SU-DHL-6 (cell line): Measurements from ENCODE around the gene RMND5B.

ENCODE experiments used
- EZH2phosphoT487 ChIP-seq: fragments of 200-600 bp; sonication (generic), shearing (Covaris generic); conservative IDR thresholded peaks from 2 replicates; pipeline ENCODE4 v1.6.1; 2018; ENCODE audit warnings: mild to moderate bottlenecking, antibody characterized with exemption, low read length, moderate library complexity, mixed read lengths
- TF ChIP-seq, protein P1 (sequence below): fragments of 200-600 bp; sonication (generic); IDR thresholded peaks from one replicate; pipeline ENCODE4 v1.5.1; 2017; ENCODE audit warnings: antibody characterized with exemption, mild to moderate bottlenecking, low read length, moderate library complexity; ENCODE audit not compliant: insufficient read depth, poor library complexity, severe bottlenecking

DNA sequence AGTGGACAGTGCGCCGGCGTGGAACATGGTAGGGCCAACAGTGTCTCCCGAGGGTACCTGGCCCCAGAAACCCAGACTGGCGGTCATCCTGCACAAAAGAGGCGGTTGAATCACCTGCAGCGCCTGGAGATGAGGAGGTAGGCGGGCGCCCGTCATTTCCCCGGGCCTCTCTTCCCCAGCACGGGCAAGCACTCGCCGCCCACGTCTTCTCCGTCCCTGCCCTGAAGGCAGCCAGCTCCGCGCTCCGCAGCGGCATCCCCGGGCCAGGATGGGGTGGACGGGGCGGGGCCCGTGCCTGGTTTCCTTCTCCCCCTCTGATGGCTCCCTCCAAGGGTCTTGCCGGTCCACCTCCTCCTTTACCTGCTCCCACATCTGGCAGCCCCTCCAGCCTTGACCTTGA is 44.5 kb upstream of the RMND5B start:
- TF ChIP-seq, protein P1, sequence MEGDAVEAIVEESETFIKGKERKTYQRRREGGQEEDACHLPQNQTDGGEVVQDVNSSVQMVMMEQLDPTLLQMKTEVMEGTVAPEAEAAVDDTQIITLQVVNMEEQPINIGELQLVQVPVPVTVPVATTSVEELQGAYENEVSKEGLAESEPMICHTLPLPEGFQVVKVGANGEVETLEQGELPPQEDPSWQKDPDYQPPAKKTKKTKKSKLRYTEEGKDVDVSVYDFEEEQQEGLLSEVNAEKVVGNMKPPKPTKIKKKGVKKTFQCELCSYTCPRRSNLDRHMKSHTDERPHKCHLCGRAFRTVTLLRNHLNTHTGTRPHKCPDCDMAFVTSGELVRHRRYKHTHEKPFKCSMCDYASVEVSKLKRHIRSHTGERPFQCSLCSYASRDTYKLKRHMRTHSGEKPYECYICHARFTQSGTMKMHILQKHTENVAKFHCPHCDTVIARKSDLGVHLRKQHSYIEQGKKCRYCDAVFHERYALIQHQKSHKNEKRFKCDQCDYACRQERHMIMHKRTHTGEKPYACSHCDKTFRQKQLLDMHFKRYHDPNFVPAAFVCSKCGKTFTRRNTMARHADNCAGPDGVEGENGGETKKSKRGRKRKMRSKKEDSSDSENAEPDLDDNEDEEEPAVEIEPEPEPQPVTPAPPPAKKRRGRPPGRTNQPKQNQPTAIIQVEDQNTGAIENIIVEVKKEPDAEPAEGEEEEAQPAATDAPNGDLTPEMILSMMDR, result no peak
- TF ChIP-seq EZH2phosphoT487, result no peak
